H9 (cell line): ENCODE measurements around the gene TADA1. TPM values are rescaled to one million over a fixed set of nuclear protein-coding genes. Genes with fewer than 3 reads are reported as not detected.

Source experiments
- DNase-seq: peaks from one replicate; pipeline ENCODE4 v3.0.0-alpha.2; 2017
- H2AFZ ChIP-seq: one replicate; pipeline ENCODE4 v1.6.1; 2013; ENCODE audit warnings: mild to moderate bottlenecking, low read length, control low read depth, moderate library complexity
- H2AK5ac ChIP-seq: 2 replicates; pipeline ENCODE4 v1.6.1; 2013; ENCODE audit warnings: low read length, control low read depth, mixed read lengths; ENCODE audit not compliant: insufficient read length
- H2BK120ac ChIP-seq: one replicate; pipeline ENCODE4 v1.6.1; 2013; ENCODE audit warnings: low read depth, mild to moderate bottlenecking, low read length, control low read depth, inconsistent platforms; ENCODE audit not compliant: poor library complexity, severe bottlenecking
- H2BK12ac ChIP-seq: 2 replicates; pipeline ENCODE4 v1.6.1; 2013; ENCODE audit warnings: low read length, control low read depth, mixed read lengths, low read depth; ENCODE audit not compliant: insufficient read length
- H2BK15ac ChIP-seq: 2 replicates; pipeline ENCODE4 v1.6.1; 2013; ENCODE audit warnings: low read depth, low read length, control low read depth
- H2BK20ac ChIP-seq: one replicate; pipeline ENCODE4 v1.6.1; 2013; ENCODE audit warnings: low read depth, mild to moderate bottlenecking, low read length, control low read depth, inconsistent platforms; ENCODE audit not compliant: poor library complexity, severe bottlenecking
- H2BK5ac ChIP-seq: 2 replicates; pipeline ENCODE4 v1.6.1; 2013; ENCODE audit warnings: low read length, control low read depth, mixed read lengths; ENCODE audit not compliant: insufficient read length
- H3K14ac ChIP-seq: 2 replicates; pipeline ENCODE4 v1.6.1; 2013; ENCODE audit warnings: low read length, control low read depth; ENCODE audit not compliant: insufficient read depth
- H3K18ac ChIP-seq: 2 replicates; pipeline ENCODE4 v1.6.1; 2013; ENCODE audit warnings: low read depth, mild to moderate bottlenecking, mixed read lengths, low read length, control low read depth; ENCODE audit not compliant: insufficient read length
- H3K23ac ChIP-seq: 2 replicates; pipeline ENCODE4 v1.6.1; 2013; ENCODE audit warnings: low read length, control low read depth, mixed read lengths, low read depth; ENCODE audit not compliant: insufficient read length
- H3K23me2 ChIP-seq: 2 replicates; pipeline ENCODE4 v1.6.1; 2013; ENCODE audit warnings: low read depth, mild to moderate bottlenecking, mixed read lengths, low read length, control low read depth; ENCODE audit not compliant: insufficient read length, poor library complexity, severe bottlenecking
- H3K27ac ChIP-seq: 2 replicates; pipeline ENCODE4 v1.5.1; 2013; ENCODE audit warnings: low read length, control low read depth, mixed read lengths, low read depth; ENCODE audit not compliant: insufficient read length
- H3K27me3 ChIP-seq: 2 replicates; pipeline ENCODE4 v1.6.1; 2013; ENCODE audit warnings: low read length, control low read depth, inconsistent platforms; ENCODE audit not compliant: insufficient read depth
- H3K4ac ChIP-seq: 2 replicates; pipeline ENCODE4 v1.6.1; 2013; ENCODE audit warnings: low read depth, mild to moderate bottlenecking, control low read depth, inconsistent platforms, low read length, moderate library complexity
- H3K4me1 ChIP-seq: 2 replicates; pipeline ENCODE4 v1.6.1; 2013; ENCODE audit warnings: low read length, control low read depth, inconsistent platforms; ENCODE audit not compliant: insufficient read depth
- H3K4me2 ChIP-seq: 2 replicates; pipeline ENCODE4 v1.6.1; 2013; ENCODE audit warnings: low read length, control low read depth, mixed read lengths; ENCODE audit not compliant: insufficient read length, insufficient read depth
- H3K56ac ChIP-seq: 2 replicates; pipeline ENCODE4 v1.6.1; 2013; ENCODE audit warnings: low read depth, mild to moderate bottlenecking, mixed read lengths, low read length, control low read depth; ENCODE audit not compliant: insufficient read length
- H3K79me1 ChIP-seq: 2 replicates; pipeline ENCODE4 v1.6.1; 2013; ENCODE audit warnings: low read depth, mild to moderate bottlenecking, moderate library complexity, low read length, control low read depth, inconsistent platforms; ENCODE audit not compliant: insufficient read depth, poor library complexity, severe bottlenecking
- H3K79me2 ChIP-seq: 2 replicates; pipeline ENCODE4 v1.6.1; 2013; ENCODE audit warnings: low read length, control low read depth, inconsistent platforms; ENCODE audit not compliant: insufficient read depth
- H3K9ac ChIP-seq: 2 replicates; pipeline ENCODE4 v1.6.1; 2013; ENCODE audit warnings: low read length, control low read depth, mixed read lengths; ENCODE audit not compliant: insufficient read length; ENCODE audit errors: extremely low read depth
- H3K9me3 ChIP-seq: one replicate; pipeline ENCODE4 v1.6.1; 2013; ENCODE audit warnings: low read depth, low read length, inconsistent platforms; ENCODE audit not compliant: control insufficient read depth
- H3T11ph ChIP-seq: one replicate; pipeline ENCODE4 v1.6.1; 2013; ENCODE audit warnings: mild to moderate bottlenecking, low read length, control low read depth, inconsistent platforms
- H4K20me1 ChIP-seq: one replicate; pipeline ENCODE4 v1.6.1; 2013; ENCODE audit not compliant: control insufficient read depth, insufficient read length, insufficient read depth
- H4K5ac ChIP-seq: 2 replicates; pipeline ENCODE4 v1.6.1; 2013; ENCODE audit warnings: low read depth, mild to moderate bottlenecking, mixed read lengths, low read length, control low read depth; ENCODE audit not compliant: insufficient read length
- H4K8ac ChIP-seq: replicated peaks from 2 replicates; pipeline ENCODE4 v1.6.1; 2013; ENCODE audit warnings: low read length, control low read depth, mixed read lengths, low read depth; ENCODE audit not compliant: insufficient read length
- H4K91ac ChIP-seq: 2 replicates; pipeline ENCODE4 v1.6.1; 2013; ENCODE audit warnings: low read depth, mild to moderate bottlenecking, moderate library complexity, mixed read lengths, low read length, control low read depth; ENCODE audit not compliant: insufficient read length
- H3K27ac Mint-ChIP-seq, 3 experiments: 2 replicates in 2 of 3; 3 replicates in 1 of 3; pipeline ENCODE4 v1.8.0; 2020 to 2021; ENCODE audit warnings: mixed read lengths in 3 of 3, mild to moderate bottlenecking in 1 of 3, moderate library complexity in 1 of 3
- H3K27me3 Mint-ChIP-seq: 2 replicates; pipeline ENCODE4 v1.8.0; 2021; ENCODE audit warnings: low read depth, mild to moderate bottlenecking, moderate library complexity, mixed read lengths
- H3K36me3 Mint-ChIP-seq, 3 experiments: 2 replicates in 2 of 3; 3 replicates in 1 of 3; pipeline ENCODE4 v1.8.0; 2020 to 2021; ENCODE audit warnings: low read depth in 3 of 3, mixed read lengths in 3 of 3; ENCODE audit not compliant: insufficient read depth in 1 of 3
- H3K4me1 Mint-ChIP-seq, 2 experiments: 2 replicates each; pipeline ENCODE4 v1.8.0; 2020; ENCODE audit warnings: mixed read lengths in 2 of 2
- H3K4me3 Mint-ChIP-seq, 2 experiments: 2 replicates in 1 of 2; 3 replicates in 1 of 2; pipeline ENCODE4 v1.8.0; 2020 to 2021; ENCODE audit warnings: mild to moderate bottlenecking in 2 of 2, mixed read lengths in 2 of 2, moderate library complexity in 1 of 2
- H3K9me3 Mint-ChIP-seq, 2 experiments: 2 replicates in 1 of 2; 3 replicates in 1 of 2; pipeline ENCODE4 v1.8.0; 2020; ENCODE audit warnings: mild to moderate bottlenecking in 2 of 2, mixed read lengths in 2 of 2, moderate library complexity in 1 of 2
- CTCF ChIP-seq: fragments of 200-600 bp; sonication (generic); conservative IDR thresholded peaks from 3 replicates; pipeline ENCODE4 v1.8.0; 2021; ENCODE audit warnings: antibody characterized with exemption, mild to moderate bottlenecking
- WGBS: extraction: QIAGEN DNeasy Blood & Tissue Kit; methylation state at CpG from one replicate; pipeline ENCODE4 v1.1.7; 2013; ENCODE audit warnings: missing lambda C conversion rate, low lambda C conversion rate, mixed read lengths; ENCODE audit not compliant: insufficient read length; ENCODE audit errors: extremely low coverage; 5-methylcytosine and 5-hydroxymethylcytosine counted together
- total RNA-seq: library from RNA; stranded (reverse); gene quantifications from 2 replicates; pipeline ENCODE4 v1.2.1, GENCODE V29; 2021

TADA1 gene
- total RNA-seq, 1 experiment from 2014 or later = 20.7 TPM

- Mint-ChIP-seq H3K4me3 (no peak overlapping the region), H3K27me3 (peaks cover 40% of the 10 kb centered on the region)
- no peak overlapping the region for H2AFZ ChIP-seq
Observed at GRCh38 chr1:166884971-166885370, 8.9 kb upstream of the TADA1 start.

More at GRCh38 chr1:166884971-166885370, 8.9 kb upstream of the TADA1 start:
- Histone ChIP-seq H2BK20ac (no peak overlapping the region), H2BK12ac (no peak overlapping the region), H4K5ac (no peak overlapping the region), H4K20me1 (no peaks in the 10 kb centered on the region), H3K27ac (no peak overlapping the region), H2BK120ac (no peak overlapping the region), H3K4me2 (no peak overlapping the region), H3K27me3 (peaks cover 4% of the 10 kb centered on the region; the same call in 1 of the 2 replicates), H3K9me3 (no peaks in the 10 kb centered on the region), H3T11ph (no peak overlapping the region), H2BK15ac (no peak overlapping the region), H4K8ac (no peak overlapping the region), H3K23me2 (no peaks in the 10 kb centered on the region), H2BK5ac (no peak overlapping the region), H3K14ac (no peak overlapping the region), H3K23ac (no peak overlapping the region), H4K91ac (no peak overlapping the region), H3K9ac (no peak overlapping the region), H3K56ac (no peak overlapping the region), H3K79me1 (no peaks in the 10 kb centered on the region), H3K18ac (no peak overlapping the region), H2AK5ac (no peak overlapping the region), H3K79me2 (no peaks in the 10 kb centered on the region), H3K4ac (no peak overlapping the region), H3K4me1 (no peaks in the 10 kb centered on the region)
- no CpG with 5 or more reads among the region's 3 CpGs for WGBS
- no peak for TF ChIP-seq CTCF
- peaks cover 0 to 6% of the 10 kb centered on the region in 2 experiments; a peak in 2 of 4 replicates for H3K4me1 Mint-ChIP-seq
- H3K27ac Mint-ChIP-seq = no peak overlapping the region
- H3K9me3 Mint-ChIP-seq = no peaks in the 10 kb centered on the region
- DNase-seq = no peak
- no peaks in the 10 kb centered on the region for H3K36me3 Mint-ChIP-seq
